GM18858 (cell line): ENCODE data around the gene GRK5.

Source experiments
- ATAC-seq: cut with Tn5 transposase; IDR thresholded peaks from one replicate; pipeline ENCODE4 v1.9.1; 2021; ENCODE audit not compliant: unreplicated experiment

The GRK5 gene

DNA sequence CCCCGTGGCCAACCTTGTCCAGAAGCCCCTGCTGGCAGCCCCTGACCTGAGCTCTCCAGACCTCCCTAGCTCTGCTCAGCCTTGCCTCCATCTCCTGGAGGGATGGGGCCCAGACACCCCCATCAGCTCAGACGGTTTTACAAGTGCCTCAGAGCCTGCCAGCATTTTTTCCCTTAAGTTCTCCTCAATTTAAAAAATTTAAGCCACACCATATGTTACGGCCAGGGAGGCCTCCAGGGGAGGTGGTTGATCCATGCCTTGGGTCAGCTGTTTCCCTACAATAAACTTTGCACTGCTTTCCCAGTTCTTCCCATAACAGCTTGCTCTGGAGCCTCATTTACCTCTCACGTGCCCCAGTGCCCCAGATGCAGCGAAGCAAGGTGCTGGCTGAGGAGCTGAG, 191.6 kb downstream of the GRK5 start:
- ATAC-seq = no peak

DNA sequence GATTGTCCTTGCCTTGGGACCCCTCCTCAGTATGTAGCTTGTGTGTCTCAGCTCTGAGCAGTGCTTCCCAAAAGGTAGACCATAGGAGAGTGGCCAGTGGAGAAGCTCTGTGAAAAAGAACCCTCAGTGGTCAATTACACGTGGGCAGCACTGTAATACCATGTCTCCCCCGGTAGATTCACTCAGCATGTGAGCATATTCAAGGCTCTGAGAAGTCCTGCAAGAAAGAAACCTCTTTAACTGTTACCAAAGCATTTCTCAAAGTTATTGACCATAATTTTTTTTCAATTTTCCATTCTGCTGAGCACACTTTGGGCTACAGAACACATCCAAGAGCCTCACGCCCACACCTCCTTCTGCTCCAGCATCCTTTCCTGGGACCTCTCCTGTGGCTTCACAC, 192.1 kb downstream of the GRK5 start:
- no peak for ATAC-seq

DNA sequence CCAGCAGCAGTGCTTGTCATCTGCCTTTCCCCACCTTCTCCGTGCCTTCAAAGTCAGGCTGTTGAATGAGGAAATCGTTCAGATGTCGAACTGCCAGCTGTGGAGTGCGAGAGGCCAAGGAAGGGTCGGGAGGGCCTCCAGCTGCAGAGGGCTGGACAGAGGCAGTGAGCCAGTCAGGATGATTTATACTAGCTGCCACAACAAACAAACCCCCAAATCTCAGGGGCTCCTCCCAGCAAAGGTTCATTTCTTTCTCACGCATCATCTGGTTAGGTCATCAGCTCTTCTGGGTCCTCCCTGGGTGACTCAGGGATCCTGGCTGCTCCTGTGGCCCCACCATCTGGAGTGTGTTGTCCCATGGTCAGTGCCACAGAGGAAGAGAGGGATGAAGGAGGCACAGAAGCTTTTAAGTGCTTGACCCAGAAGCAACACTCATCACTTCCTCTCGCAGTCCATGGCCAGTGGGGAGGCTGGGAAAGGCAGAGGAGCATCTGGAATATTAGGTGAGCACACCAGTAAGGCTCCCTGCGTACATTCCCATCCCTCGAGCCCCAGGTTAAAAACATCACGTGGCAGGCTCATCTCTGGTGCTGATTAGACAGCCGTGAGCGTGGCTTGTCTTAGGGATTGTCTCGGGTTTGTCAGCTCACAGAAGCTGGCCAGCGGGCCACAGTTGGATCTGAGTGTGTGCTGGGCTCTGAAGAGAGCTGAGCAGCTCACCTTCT, 194.5 kb downstream of the GRK5 start:
- no peak for ATAC-seq

DNA sequence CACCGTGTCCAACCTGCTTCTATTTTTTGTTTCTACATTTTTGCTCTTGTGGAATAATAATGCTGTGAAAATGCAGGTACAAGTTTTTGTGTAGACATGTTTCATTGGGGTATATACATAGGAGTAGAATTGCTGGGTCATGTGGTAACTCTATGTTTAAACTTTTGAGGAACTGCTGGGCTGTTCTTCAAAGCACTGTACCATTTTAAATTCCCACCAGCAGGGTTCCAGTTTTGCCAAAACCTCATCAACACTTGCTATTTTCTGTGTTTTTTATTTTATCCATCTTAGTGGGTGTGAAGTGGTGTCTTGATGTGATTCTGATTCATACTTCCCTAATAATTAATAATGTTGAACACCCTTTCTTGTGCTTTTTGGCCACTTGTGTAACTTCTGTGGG, 196.6 kb downstream of the GRK5 start:
- no peak for ATAC-seq

DNA sequence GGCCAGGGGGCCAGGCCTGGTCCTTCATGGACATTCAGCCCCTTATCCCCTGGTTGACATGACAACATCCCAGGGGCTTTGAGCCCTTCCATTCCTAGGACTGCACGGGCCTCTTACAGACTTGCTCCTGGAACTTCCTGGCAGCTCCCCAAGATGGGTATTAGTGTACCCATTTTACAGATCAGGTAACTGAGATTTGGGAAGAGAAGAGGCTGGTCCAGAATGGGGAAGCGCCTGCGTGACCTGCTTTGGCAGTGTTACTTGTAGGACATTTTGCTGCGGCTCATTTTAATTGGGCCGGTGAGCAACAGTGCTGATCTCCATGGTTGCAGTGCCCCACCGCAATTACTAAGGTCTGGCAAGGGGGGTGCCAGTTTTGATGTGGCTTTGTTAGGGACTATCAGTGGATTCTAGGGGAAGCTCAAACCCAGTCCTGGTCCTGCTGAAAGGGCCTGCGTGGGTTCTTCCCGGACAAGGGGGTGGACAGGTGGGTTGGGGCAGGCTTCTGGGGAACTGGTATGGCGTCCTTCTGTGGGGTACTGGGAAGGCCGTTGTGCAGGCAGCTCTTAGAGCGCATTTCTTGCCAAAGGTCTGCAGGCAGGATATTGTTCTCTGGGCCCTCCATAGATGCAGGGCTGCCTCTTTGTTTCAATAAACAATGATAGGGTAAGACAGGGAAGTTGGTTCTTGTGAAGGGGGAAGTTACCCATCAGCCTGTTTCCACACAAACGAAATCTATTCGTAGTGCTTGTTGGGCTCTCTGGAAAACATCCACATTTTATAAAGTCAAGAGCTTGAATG, 197.5 kb downstream of the GRK5 start:
- no peak for ATAC-seq

DNA sequence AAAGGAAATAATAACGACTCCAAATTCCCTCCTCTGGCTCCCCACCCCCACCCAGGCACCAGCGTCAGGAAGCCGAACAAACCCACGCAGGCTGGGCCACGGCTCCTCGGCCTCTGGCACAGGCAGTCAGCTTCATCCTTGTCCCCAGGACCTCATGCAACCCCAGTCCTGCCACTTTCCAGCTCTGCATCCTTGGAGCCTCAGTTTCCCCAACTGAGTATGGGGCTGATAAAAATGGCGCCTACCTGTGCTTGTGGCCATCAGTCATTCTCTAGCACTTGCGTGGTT, 198.1 kb downstream of the GRK5 start:
- ATAC-seq = no peak

DNA sequence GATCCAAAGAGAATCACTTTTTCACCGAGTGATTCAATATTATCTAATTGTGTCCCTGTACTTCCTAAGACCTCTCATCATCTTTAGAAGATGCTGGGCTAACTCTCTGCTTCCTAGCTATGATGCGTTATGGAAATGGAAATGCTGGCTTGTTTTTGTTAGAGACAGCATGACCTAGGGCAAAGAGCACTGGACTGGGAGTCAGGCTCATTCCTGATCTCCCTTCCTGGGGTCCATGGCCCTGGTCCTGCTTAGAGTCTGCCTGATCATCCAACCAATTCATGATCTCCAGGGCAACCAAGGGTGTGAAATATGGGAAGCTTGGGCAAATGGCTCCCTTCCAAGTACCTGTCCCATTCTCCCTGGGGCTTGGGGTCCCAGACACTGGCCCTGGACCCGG, 198.8 kb downstream of the GRK5 start:
- no peak for ATAC-seq

DNA sequence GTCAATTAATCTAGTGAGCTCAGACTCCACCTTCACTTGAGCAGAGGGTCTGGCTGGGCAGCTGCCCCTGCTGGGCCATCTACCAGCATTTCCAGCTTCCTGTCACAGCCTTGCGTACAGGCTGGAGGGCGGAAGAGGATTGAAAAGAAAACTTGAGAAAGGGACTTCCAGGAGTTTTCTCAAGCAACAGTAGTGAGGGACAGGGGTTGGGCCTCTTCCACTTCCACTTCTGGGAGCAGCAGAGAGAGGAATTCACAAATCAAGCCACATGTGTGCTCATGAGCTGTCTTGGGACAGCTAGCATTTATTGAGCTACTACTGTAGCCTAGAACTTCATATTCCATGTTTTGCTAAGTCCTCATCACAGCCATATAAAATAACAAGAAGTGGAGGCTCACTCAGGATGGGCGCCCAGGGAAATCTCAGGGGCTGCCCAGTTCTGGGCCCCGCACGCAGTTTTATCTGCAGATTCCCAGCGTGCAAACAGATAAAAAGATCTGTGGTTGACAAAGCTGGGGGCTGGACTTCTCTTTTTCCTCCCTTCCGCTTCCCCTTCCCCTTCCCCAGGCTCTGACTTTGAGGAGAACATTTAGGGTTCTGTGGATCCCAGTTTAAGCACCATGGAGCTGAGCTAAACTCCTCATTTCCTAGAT, 199.4 kb downstream of the GRK5 start:
- ATAC-seq = no peak

DNA sequence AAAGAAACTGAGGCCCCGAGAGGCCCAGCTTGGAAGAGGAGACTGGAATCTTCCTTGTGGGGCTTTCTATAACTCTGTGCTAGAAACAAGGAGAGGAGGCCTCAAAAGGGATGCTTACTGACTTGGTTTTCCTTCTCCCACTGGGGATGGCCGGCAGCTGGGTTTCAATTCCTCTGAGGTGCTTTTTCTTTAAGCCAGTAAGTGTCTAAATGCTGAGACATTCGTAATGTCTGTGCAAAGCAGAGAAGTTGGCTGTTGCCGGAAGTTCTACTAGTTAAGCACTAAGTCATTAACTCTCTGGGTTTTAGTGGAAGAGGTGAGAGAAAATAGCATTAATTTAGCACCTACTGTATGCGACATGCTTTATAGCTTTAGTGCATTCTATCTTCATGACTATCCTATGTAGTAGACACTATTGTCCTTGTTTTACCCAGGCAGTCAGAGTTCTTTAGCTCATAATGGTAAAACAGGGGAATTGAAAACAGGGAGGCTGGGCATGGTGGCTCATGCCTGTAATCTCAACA, 199.9 kb downstream of the GRK5 start:
- ATAC-seq = no peak

DNA sequence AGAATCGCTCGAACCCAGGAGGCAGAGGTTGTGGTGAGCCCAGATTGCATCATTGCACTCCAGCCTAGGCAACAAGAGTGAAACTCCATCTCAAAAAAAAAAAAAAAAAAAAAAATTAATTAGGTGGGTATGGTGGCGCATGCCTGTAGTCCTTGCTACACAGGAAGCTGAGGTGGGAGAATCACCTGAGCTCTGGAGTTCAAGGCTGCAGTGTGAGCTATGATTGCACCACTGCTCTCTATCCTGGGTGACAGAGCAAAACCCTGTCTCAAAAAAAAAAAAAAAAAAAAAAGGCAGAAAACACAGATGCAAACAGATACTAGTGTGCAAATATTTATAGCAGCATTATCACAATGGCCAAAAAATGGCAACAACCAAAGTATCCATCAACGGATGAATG, 200.7 kb downstream of the GRK5 start:
- ATAC-seq = no peak

DNA sequence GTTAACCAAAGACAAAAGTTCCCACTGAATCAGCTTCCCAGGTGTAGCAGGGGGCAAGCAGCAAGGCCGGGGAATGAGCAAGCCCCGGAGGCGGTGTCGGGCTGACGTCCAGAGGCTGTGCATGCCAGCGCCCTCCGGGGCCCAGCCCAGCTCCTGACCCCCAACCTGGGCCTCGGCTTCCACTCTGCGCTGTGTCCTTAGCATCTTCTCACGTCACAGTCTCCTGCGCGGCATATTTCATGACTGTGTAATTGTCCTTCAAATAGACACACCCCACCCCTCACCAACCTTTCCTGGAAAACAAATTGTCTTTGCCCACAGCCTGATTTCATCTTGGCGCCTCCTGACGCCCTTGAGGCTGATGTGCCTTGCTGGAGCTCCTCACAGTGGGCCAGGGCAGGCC, 201.6 kb downstream of the GRK5 start:
- no peak for ATAC-seq

DNA sequence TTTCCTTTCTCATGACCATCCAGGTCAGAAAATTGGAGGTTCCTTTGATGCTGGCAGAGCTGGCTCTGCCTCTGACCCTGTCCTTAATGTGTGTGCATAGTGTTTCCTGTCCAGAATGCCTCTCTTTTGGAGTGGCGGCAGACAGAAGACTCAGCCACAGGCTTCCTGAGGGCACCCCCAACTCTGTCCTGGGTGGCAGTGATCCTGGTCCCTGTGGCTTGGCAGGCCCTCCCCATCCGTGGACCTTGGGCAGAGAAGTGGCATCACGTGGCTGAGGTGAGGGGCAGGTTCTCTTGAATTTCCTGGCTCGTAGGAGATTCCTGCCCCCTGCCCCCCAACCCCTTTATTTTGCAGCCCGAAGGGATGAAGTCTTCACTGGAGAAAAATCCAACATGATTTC, 202.0 kb downstream of the GRK5 start:
- no peak for ATAC-seq

DNA sequence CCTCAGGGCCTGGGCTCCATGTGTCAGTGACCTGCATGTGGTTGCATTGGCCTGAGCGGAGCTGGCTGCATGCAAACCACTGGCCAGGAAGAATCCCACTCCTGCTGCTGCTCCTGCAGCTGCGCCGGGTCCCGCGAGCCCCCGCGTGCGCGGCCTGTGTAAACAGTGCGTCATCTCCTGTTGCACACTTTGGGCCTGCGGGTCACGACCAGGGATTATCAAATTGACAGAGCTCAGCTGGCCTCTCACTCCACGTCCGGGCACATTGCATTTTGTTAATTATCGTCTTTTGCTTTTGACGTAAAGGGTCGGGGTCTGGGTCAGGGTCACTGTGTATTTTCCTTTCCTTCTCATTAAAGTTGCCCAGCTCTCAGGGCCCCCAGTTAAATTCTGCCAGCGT, 202.5 kb downstream of the GRK5 start:
- ATAC-seq = no peak

DNA sequence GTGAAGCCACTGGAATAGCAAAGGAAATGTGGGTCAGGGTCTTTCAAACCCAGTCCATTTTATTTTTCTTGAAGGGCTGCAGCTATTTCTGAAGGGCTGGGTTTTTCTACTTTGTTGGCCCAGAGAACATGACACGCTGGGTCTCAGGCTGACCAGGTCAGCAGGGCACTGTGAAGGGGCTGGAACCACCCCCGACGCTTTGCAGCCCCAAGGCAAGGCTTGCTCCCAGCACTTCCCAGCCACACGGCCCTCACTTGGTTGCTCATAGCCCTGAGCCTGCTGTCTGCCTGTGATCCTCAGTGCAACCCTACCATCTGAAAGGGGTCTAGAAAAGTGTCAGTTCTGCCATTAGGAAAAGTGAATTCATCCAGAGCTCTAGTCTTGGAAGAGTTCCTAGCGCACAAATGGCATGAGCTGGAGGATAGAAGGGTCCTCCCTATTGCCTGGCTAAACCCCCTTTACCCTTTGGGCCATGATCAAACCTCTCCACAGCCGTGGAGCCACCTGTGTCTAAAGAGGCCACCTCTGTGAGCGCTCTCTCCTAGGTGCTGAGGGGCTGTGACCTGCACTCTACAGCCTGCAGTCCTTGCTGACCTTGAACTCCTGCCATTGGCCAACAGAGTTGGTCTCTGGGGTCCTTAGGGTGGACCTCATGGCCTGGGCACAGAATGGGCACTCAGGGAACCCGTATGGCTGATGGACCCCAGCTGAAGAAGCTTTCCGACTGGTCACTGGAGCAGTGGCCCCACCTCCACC, 203.2 kb downstream of the GRK5 start:
- ATAC-seq = no peak

DNA sequence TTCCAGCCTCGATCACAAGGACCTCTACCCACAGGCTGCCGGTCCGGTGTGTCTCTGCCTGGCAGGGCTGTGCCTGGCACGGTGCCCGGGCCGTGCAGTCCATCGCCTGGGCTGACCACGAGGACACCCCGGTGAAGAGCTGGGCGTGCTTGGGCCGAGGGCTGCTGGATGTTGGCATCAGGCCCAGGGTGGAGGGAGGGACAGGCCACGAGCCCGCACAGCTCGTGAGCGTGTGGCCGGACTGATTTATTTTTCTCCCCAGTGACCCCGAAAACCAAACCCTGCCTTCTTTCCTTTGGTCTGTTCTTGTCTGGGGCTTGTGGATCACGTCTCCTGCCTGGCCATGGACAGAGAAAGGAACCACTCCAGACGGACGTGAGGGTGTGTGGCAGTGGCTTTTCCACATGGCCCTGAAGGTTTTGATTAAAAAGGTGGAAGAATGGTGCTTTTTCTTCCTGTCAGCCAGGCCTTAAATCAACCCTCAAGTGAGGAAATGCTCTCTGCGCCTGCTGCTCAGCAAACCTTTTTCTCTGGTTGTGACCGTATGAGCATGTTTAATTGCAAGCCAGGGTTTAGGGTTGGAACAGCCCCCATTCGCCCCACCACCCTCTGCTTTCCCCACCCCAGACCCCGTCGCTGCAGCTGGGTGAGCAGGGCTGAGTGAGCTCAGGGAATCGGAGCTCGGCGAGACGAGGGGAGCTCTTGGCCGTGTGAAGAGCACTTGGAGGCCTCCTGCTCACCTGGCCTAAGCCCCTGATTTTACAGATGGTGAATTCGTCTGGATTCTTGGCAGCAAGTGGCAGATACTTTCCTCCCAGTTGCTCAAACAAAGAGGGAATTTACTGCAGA, 205.1 kb downstream of the GRK5 start:
- ATAC-seq = no peak

DNA sequence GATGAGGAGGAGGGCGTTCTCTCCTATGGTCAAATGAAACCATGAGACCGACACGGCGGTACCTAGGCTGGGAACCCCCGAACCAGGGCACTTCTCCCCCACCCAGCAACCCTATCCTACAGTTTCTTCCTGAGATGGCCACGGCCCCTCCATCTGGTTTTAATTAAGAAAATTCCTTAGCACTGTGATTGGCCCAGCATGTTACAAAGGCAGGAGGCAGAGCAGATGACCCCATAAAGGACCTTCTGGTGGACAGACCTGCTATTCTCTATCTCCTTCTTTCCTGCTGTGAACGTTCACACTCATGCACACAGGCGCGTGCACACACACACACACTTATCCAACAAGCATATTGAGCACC, 205.7 kb downstream of the GRK5 start:
- no peak for ATAC-seq

DNA sequence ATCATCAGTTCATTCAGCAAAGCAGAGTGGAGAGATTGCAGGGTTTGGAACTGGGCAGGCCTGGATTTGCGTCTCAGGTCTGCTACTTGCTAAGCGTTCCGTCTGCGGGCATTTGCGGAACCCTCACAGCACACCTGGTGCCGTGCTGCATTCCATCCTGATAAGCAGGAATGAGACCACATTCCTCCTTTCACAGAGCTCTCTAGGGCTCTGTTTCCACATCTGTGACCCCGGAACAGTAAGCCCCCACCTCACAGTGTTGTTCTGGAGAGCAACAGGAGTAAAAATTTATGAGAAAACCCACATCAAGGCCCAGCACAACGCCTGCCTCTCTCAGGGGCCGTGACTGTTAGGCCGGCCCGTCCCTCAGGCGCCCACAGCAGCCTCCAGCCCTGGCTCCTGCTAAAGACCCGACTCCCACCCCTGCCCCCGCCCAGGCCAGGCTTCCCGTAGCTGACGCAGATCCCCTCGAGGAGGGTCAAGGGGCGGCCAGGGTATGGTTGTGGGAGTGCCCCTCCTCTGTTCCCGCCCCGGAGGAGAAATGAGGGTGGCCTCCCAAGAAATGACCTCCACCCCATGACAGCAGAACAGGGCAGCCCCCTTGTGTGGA, 206.2 kb downstream of the GRK5 start:
- no peak for ATAC-seq

DNA sequence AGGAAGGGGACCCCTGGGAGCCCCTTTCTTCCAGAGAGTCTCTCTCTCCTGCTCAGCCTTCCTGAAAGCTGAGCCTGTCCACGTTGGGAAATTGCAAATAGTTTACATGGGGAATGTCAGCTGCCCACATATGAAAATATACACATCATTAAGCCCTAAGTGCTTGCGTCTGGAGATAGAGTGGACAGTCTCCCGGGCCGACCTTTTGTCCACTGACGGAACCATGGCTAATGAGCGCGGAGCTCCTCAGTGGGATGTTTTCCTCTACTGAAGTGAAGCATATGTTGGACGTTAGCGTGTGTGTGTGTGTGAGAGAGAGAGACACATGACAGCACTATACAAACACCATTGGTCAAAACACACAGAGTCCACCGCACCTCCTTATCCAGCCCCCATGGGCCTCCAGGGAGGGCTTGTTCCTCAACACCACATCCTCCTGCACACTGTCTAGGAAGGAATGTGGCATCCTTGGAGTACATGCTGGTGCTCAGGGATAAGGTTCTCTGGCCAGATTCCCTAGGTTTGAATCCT, 206.8 kb downstream of the GRK5 start:
- no peak for ATAC-seq

DNA sequence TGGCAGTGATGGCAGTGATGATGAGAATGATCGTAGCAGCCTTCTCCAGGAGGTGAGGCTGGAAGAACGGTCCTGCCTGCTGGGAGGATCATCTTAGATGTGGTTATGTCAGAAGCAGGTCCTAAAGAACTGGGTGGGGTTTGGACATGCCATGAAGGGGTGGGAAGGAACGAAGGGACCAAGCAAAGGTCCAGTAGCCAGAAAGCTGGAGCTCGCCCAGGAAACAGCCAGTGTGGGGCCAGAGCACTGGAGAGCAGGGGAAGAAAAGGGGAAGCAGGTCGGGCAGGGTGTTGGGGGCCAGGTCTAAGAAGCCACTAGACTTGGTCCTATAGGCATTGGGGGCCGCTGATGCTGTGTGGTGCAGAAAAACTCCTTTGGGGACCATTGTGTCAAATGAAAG, 207.8 kb downstream of the GRK5 start:
- no peak for ATAC-seq
